Measurements from ENCODE around the gene MACC1. TPM values are rescaled to one million over a fixed set of nuclear protein-coding genes. Genes with fewer than 3 reads are reported as not detected.

The MACC1 gene
- total and polyA plus RNA-seq, 2 of the 13 experiments (the other 11 are each of a cell fraction or from before 2014, with no cell fraction given), result 0.04 TPM; not detected in 1

- TF ChIP-seq ZNF576 (CRISPR knock-in tag; IDR thresholded peaks at IDR 0.05) (no peak), KLF12 (CRISPR knock-in tag; IDR thresholded peaks at IDR 0.05; ENCODE audit: borderline replicate concordance) (no peak), AHR (CRISPR knock-in tag; IDR thresholded peaks at IDR 0.05) (no peak), IRF9 (CRISPR knock-in tag; IDR thresholded peaks at IDR 0.05; ENCODE audit: borderline replicate concordance) (no peak), ZNF562 (CRISPR knock-in tag; IDR thresholded peaks at IDR 0.05; ENCODE audit: borderline replicate concordance) (no peak), ZNF777 (CRISPR knock-in tag; IDR thresholded peaks at IDR 0.05) (peak; percentile 21; the same call in 1 of the 2 replicates), ZNF329 (CRISPR knock-in tag; IDR thresholded peaks at IDR 0.05; ENCODE audit: low read depth) (no peak), NCOR1 (IDR thresholded peaks at IDR 0.05; ENCODE audit: borderline replicate concordance, low read length) (peak; percentile 71; the same call in 1 of the 2 replicates), ZNF709 (CRISPR knock-in tag; IDR thresholded peaks at IDR 0.05) (no peak), STAT6 (CRISPR knock-in tag; IDR thresholded peaks at IDR 0.05; ENCODE audit: borderline replicate concordance) (no peak; the same call in 1 of the 2 replicates), ZNF782 (CRISPR knock-in tag; IDR thresholded peaks at IDR 0.05; ENCODE audit: borderline replicate concordance) (no peak), NR3C1 (CRISPR knock-in tag; IDR thresholded peaks at IDR 0.05) (no peak), ARHGAP35 (CRISPR knock-in tag; IDR thresholded peaks at IDR 0.05; ENCODE audit: borderline replicate concordance) (0 out of 2 replicates have a peak, but pooled peaks have one; percentile 43), ZNF776 (CRISPR knock-in tag; IDR thresholded peaks at IDR 0.05) (no peak), ZNF256 (CRISPR knock-in tag; conservative IDR thresholded peaks at IDR 0.05) (no peak), NFYC (CRISPR knock-in tag; IDR thresholded peaks at IDR 0.05) (no peak), ZNF556 (CRISPR knock-in tag; IDR thresholded peaks at IDR 0.05; ENCODE audit: borderline replicate concordance) (peak; percentile 66; the same call in 1 of the 2 replicates), HNRNPH1 (optimal IDR thresholded peaks at IDR 0.05; ENCODE audit: low read depth, low read length) (no peak), PAWR (CRISPR knock-in tag; IDR thresholded peaks at IDR 0.05; ENCODE audit: borderline replicate concordance) (no peak), NRL (CRISPR knock-in tag; IDR thresholded peaks at IDR 0.05; ENCODE audit: borderline replicate concordance) (no peak), ZNF382 (CRISPR knock-in tag; IDR thresholded peaks at IDR 0.05; ENCODE audit: borderline replicate concordance) (no peak), YY1 (IDR thresholded peaks at IDR 0.05; ENCODE audit: insufficient read depth, insufficient replicate concordance, low read depth, low read length) (peak; percentile 69), ZNF18 (CRISPR knock-in tag; IDR thresholded peaks at IDR 0.05; ENCODE audit: insufficient replicate concordance) (peak; percentile 36), SMARCC2 (IDR thresholded peaks at IDR 0.05) (peak; percentile 86; the same call in 1 of the 2 replicates)
Observed at GRCh38 chr7:20219446-20220292, 2.5 kb upstream of the MACC1 start (continued).
